GM23338 (cell line): ENCODE data around the gene CACNA2D3.

Source experiments
- CREB1 ChIP-seq: fragments of 250-450 bp; sonication (Bioruptor Pico); IDR thresholded peaks from 2 replicates; pipeline ENCODE4 v1.5.0; 2020; ENCODE audit warnings: low read depth, mild to moderate bottlenecking, moderate library complexity
- EZH2 ChIP-seq: fragments of 200-600 bp; sonication (generic); IDR thresholded peaks from one replicate; pipeline ENCODE4 v1.8.0; 2017; ENCODE audit warnings: antibody characterized with exemption, mild to moderate bottlenecking, low read depth; ENCODE audit not compliant: unreplicated experiment
- EZH2phosphoT487 ChIP-seq: fragments of 200-600 bp; sonication (generic); IDR thresholded peaks from one replicate; pipeline ENCODE4 v1.8.1; 2018; ENCODE audit warnings: antibody characterized with exemption; ENCODE audit not compliant: unreplicated experiment
- POLR2AphosphoS5 ChIP-seq: IDR thresholded peaks from 2 replicates; pipeline ENCODE4 v1.6.1; 2016; ENCODE audit warnings: antibody characterized with exemption, low read depth
- STAT1 ChIP-seq: IDR thresholded peaks from one replicate; pipeline ENCODE4 v1.6.1; 2016; ENCODE audit warnings: antibody characterized with exemption; ENCODE audit not compliant: unreplicated experiment
- ZNF331 ChIP-seq: fragments of 250-450 bp; sonication (Bioruptor Pico); IDR thresholded peaks from 2 replicates; pipeline ENCODE4 v1.5.0; 2020; ENCODE audit warnings: low read depth, mild to moderate bottlenecking, moderate library complexity
- TF ChIP-seq, protein P1 (sequence below), 2 experiments: fragments of 200-600 bp in 1 of 2; sonication (generic) in 1 of 2; conservative IDR thresholded peaks; 2 replicates each; pipeline versions ENCODE4 v1.5.1 to v1.6.1; 2016 to 2017; ENCODE audit warnings: antibody characterized with exemption in 2 of 2, low read depth in 2 of 2, mild to moderate bottlenecking in 2 of 2, moderate library complexity in 1 of 2
- TF ChIP-seq, protein P2 (sequence below): fragments of 250-450 bp; sonication (Bioruptor Pico); IDR thresholded peaks from 2 replicates; pipeline ENCODE4 v1.5.0; 2020; ENCODE audit warnings: mild to moderate bottlenecking, moderate library complexity
- TF ChIP-seq, protein P3 (sequence below): IDR thresholded peaks from 2 replicates; pipeline ENCODE4 v1.6.1; 2016; ENCODE audit warnings: antibody characterized with exemption
- TF ChIP-seq, protein P4 (sequence below): IDR thresholded peaks from one replicate; pipeline ENCODE4 v1.6.1; 2018; ENCODE audit warnings: antibody characterized with exemption; ENCODE audit not compliant: unreplicated experiment

DNA sequence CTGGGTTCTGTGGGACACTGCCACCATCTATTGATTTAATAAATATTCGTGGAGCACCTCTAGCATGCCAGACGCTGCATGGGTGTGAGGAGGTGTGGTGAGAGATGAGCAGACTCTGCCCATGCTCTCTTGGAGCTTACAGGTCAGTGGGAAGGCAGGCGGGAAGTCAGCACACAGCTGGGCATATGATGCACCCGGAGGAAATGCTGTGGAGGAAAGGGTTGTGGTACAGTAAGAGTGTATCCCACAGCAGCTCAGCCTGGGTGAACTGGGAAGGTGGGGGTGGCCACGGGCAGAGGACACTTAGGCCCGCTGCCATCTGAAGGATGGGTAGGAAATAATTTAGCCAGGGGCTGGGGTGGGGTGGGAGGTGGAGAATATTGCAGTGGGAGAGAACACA, 392.1 kb downstream of the CACNA2D3 start:
- no peak for TF ChIP-seq EZH2phosphoT487
- TF ChIP-seq, protein P1, sequence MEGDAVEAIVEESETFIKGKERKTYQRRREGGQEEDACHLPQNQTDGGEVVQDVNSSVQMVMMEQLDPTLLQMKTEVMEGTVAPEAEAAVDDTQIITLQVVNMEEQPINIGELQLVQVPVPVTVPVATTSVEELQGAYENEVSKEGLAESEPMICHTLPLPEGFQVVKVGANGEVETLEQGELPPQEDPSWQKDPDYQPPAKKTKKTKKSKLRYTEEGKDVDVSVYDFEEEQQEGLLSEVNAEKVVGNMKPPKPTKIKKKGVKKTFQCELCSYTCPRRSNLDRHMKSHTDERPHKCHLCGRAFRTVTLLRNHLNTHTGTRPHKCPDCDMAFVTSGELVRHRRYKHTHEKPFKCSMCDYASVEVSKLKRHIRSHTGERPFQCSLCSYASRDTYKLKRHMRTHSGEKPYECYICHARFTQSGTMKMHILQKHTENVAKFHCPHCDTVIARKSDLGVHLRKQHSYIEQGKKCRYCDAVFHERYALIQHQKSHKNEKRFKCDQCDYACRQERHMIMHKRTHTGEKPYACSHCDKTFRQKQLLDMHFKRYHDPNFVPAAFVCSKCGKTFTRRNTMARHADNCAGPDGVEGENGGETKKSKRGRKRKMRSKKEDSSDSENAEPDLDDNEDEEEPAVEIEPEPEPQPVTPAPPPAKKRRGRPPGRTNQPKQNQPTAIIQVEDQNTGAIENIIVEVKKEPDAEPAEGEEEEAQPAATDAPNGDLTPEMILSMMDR (conservative IDR thresholded peaks at IDR 0.05; ENCODE audit: low read depth in 2 of 2), result no peak
- TF ChIP-seq POLR2AphosphoS5, result no peak
- TF ChIP-seq CREB1 (CRISPR knock-in tag), result no peak
- no peak for TF ChIP-seq EZH2
- TF ChIP-seq, protein P2, sequence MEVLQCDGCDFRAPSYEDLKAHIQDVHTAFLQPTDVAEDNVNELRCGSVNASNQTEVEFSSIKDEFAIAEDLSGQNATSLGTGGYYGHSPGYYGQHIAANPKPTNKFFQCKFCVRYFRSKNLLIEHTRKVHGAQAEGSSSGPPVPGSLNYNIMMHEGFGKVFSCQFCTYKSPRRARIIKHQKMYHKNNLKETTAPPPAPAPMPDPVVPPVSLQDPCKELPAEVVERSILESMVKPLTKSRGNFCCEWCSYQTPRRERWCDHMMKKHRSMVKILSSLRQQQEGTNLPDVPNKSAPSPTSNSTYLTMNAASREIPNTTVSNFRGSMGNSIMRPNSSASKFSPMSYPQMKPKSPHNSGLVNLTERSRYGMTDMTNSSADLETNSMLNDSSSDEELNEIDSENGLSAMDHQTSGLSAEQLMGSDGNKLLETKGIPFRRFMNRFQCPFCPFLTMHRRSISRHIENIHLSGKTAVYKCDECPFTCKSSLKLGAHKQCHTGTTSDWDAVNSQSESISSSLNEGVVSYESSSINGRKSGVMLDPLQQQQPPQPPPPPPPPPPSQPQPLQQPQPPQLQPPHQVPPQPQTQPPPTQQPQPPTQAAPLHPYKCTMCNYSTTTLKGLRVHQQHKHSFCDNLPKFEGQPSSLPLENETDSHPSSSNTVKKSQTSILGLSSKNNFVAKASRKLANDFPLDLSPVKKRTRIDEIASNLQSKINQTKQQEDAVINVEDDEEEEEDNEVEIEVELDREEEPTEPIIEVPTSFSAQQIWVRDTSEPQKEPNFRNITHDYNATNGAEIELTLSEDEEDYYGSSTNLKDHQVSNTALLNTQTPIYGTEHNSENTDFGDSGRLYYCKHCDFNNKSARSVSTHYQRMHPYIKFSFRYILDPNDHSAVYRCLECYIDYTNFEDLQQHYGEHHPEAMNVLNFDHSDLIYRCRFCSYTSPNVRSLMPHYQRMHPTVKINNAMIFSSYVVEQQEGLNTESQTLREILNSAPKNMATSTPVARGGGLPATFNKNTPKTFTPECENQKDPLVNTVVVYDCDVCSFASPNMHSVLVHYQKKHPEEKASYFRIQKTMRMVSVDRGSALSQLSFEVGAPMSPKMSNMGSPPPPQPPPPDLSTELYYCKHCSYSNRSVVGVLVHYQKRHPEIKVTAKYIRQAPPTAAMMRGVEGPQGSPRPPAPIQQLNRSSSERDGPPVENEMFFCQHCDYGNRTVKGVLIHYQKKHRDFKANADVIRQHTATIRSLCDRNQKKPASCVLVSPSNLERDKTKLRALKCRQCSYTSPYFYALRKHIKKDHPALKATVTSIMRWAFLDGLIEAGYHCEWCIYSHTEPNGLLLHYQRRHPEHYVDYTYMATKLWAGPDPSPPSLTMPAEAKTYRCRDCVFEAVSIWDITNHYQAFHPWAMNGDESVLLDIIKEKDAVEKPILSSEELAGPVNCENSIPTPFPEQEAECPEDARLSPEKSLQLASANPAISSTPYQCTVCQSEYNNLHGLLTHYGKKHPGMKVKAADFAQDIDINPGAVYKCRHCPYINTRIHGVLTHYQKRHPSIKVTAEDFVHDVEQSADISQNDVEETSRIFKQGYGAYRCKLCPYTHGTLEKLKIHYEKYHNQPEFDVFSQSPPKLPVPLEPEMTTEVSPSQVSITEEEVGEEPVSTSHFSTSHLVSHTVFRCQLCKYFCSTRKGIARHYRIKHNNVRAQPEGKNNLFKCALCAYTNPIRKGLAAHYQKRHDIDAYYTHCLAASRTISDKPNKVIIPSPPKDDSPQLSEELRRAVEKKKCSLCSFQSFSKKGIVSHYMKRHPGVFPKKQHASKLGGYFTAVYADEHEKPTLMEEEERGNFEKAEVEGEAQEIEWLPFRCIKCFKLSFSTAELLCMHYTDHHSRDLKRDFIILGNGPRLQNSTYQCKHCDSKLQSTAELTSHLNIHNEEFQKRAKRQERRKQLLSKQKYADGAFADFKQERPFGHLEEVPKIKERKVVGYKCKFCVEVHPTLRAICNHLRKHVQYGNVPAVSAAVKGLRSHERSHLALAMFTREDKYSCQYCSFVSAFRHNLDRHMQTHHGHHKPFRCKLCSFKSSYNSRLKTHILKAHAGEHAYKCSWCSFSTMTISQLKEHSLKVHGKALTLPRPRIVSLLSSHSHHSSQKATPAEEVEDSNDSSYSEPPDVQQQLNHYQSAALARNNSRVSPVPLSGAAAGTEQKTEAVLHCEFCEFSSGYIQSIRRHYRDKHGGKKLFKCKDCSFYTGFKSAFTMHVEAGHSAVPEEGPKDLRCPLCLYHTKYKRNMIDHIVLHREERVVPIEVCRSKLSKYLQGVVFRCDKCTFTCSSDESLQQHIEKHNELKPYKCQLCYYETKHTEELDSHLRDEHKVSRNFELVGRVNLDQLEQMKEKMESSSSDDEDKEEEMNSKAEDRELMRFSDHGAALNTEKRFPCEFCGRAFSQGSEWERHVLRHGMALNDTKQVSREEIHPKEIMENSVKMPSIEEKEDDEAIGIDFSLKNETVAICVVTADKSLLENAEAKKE (CRISPR knock-in tag), result no peak
- TF ChIP-seq, protein P3, sequence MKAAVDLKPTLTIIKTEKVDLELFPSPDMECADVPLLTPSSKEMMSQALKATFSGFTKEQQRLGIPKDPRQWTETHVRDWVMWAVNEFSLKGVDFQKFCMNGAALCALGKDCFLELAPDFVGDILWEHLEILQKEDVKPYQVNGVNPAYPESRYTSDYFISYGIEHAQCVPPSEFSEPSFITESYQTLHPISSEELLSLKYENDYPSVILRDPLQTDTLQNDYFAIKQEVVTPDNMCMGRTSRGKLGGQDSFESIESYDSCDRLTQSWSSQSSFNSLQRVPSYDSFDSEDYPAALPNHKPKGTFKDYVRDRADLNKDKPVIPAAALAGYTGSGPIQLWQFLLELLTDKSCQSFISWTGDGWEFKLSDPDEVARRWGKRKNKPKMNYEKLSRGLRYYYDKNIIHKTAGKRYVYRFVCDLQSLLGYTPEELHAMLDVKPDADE, result no peak
- TF ChIP-seq, protein P4, sequence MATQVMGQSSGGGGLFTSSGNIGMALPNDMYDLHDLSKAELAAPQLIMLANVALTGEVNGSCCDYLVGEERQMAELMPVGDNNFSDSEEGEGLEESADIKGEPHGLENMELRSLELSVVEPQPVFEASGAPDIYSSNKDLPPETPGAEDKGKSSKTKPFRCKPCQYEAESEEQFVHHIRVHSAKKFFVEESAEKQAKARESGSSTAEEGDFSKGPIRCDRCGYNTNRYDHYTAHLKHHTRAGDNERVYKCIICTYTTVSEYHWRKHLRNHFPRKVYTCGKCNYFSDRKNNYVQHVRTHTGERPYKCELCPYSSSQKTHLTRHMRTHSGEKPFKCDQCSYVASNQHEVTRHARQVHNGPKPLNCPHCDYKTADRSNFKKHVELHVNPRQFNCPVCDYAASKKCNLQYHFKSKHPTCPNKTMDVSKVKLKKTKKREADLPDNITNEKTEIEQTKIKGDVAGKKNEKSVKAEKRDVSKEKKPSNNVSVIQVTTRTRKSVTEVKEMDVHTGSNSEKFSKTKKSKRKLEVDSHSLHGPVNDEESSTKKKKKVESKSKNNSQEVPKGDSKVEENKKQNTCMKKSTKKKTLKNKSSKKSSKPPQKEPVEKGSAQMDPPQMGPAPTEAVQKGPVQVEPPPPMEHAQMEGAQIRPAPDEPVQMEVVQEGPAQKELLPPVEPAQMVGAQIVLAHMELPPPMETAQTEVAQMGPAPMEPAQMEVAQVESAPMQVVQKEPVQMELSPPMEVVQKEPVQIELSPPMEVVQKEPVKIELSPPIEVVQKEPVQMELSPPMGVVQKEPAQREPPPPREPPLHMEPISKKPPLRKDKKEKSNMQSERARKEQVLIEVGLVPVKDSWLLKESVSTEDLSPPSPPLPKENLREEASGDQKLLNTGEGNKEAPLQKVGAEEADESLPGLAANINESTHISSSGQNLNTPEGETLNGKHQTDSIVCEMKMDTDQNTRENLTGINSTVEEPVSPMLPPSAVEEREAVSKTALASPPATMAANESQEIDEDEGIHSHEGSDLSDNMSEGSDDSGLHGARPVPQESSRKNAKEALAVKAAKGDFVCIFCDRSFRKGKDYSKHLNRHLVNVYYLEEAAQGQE, result no peak
- no peak for TF ChIP-seq STAT1
- TF ChIP-seq ZNF331, result no peak
